Activated naive CD4-positive, alpha-beta T cell treated with Interleukin-2 at 50 U/mL for 16 hours (primary cell): ENCODE data around the gene HOXB8.

Experiments
- DNase-seq: peaks from one replicate; pipeline ENCODE4 v3.0.0-alpha.2; 2020

The HOXB8 gene

DNA sequence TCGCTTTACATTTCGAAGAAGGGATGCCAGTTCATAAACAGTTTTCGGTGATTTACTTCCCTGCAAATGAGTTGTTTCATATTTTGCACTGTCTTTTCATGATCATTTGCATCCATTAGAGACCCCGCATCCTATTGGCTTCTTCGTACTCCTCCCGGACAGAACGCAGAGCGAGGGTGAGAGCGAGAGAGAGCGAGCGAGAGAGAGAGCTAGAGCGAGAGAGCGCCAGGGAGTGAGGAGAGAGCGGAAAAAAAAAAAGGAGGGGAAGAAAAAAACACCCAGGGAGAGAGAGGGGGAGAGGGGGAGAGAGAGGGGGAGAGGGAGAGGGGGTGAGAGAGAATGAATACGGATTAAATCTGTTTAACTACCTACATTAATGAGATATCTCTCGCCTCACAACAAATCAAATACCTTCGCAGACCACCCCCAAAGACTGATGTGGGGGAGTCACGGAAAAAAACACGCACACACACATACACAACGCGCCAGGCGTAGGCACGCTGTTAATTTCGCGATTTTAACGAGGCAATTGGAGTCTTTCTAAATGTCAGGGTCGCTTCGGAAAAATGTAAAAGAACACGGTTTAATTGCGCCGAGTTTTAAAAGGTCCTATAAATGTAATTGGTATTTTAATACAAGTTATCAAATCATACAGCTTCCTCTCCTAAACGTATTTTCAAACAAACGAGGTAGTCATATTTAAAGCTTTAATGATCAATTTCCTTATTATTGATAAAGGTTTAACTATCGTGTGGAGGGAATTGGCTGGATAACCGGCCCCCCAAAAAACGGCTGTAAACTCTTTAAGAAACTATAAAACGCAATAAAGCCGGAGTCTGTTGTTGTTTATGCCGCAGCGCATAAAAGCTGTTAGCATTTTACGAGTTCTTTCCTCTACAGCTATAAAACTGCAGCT, at the start of gene HOXB8:
HOXB8 (minus strand) TSS at position 246 of the 916 bp plus-strand sequence. CDS start 588 bp downstream, outside the sequence.
- no peak for DNase-seq

DNA sequence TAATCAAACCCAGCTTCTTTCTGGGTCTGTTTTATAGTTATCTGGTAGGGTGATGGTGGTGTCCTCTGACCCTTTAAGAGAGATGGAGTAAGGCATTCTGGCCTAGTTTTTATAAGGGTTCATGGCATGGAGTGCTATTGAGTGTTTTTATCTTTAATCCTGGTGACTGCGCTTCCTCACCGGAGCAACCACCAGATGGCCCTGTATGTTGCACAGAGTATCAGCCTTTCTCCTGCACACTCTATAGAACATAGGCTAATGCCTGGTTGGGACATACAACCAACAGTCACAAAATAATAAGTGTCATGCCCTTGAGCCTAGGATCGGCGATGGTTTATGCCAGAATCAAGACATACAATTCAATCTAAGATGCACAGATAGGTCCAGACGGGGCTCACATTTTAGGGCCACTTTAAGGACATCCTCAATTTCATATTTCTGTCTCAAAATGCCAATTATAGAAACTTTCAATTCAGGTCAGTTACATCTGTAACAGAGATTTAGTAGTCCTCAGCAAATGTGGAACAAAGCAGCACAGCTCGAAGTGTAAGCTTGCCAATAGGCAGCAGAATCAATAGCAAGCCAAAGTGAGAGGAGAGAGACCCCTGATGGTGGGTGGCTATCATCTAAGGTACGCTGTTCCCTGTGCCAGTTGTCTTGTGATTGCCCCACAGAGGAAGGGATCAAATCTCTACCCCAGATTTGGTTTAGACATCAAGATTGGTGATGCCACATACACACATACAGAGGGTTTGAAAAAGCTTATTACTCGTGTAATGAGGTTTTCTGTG, 48.2 kb upstream of the HOXB8 start:
- DNase-seq, result no peak

DNA sequence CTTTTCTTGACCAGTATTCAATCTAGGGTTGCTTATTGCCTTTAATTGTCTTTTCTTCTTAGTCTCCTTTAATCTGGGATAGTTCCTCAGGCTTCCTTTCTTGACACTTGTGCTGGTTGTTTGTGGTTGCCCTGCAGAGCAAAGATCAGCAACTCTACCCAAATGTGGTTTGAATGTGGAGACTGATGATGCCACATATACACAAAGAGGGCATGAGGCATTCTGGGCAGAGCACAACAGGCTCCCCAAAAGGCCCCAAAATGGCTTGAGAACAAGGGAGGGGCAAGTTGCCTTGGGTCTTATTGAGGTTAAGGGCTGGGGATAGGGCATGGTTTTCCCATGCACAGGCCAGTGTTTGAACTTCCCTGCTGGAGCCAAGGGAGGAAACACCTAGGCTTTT, 40.8 kb upstream of the HOXB8 start:
- DNase-seq, result no peak

DNA sequence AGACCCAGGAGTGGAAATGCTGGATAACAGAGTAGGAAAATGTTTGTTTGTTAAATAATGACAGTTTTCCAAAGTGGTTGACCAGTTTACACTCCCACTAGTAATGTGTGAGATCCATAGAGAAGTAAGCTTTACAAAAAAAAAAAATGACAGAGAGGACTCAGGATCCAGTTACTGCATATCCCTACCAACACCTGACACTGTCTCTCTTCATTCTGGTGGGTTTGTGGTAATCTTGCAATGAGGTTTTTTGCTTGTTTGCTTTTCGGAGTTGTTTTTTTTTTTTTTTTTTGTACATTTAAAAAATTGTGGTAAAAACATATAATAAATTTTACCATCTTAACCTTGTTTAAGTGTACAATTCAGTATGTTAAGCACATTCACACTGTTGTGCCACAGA, 34.6 kb upstream of the HOXB8 start:
- DNase-seq, result no peak

DNA sequence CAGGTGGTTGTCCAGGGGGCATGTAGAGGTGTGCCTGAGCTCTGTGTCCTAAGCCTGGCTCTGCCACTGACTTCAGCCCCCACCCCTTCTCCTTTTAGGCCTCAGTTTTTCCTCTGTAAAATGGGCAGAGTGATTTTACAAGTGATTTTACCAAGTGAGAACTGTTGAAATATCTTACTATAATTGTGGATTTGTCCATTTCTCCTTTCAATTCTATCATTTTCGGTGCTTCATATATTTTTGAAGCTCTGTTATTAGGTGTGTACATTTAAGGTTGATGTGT, 32.8 kb upstream of the HOXB8 start:
- DNase-seq, result no peak

DNA sequence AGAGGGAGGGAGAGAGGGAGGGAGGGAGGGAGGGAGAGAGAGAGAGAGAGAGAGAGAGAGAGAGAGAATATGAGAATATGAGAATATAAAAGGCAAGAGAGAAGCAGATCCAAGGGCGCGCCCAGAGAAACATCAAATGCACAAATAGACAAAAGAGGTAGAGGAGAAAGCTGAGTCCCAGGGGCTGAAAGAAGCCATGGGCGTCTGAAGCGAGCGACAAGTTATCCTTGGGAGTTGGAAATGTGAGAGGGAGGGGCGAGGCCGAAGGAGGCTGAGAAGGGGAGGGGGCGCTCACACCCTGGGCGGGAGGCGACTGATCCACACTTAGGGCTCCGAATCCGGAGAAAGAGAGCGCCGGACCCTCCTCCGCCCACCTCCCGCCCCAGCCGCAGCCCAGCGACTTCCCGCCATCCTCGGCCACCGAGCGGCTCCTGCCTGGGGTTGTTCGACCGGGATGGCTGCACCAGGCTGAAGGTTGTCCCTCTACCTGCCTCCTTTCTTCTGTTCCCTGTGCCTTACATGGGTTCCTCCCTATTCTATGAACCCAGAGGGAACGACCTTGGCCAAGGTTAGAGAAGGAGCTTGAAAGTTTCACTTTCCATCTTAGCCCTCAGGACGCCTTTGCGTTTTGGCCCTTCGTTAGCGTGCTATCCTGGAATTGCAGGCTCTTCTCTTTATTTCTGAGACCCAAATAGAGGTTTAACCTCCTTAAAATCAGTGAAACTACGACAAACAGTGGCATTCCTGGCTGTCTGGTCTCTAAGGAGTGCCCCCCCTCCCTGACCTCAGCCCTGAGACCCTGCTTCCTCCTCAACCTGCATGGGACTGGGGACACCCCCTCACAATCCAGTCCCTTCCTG, 32.2 kb upstream of the HOXB8 start:
- DNase-seq, result no peak

DNA sequence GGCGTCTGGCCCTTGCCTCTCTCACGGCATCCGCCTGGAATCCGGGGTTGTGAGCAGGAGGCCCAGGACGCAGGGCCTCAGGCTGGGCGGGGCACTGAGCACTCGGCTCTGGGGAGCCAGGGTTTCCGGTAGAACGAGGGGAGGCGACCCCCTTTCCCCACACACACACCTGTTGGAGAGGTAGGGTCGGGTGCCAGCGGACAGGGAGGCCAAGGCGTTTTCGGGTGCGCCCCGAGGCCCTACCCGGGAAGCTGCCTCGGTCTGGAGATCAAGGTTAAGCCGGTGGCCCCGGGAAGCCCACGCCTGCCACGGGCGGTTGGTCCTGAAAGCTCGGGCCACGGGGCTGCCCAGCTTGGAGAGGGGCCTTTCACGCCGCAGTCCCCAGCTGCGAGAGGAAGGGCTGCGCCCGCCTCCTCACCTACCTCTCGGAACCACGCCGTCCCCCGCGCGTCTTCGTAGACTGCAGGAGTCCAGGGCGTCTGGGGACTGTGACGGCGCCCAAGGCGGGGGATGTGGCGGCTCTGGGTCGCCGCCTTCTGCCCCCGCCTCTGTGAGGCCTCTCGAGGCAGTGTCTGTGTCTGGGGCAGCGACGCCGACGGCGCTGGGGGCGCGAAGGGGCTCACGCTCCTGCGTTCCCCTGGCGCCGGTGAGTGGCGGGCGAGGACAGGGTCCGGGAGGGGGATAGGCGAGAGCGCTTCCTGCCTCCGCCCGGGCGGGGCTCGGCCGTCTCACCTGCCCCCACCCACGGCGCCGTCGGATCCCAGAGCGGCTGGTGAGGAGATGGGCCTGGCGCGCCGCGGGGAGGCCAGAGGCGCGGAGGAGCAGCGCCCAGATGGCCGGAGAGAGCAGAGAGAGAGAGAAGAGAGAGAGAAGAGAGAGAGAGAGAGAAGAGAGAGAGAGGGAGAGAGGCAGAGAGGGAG, 31.4 kb upstream of the HOXB8 start:
- peak; percentile 32 for DNase-seq

DNA sequence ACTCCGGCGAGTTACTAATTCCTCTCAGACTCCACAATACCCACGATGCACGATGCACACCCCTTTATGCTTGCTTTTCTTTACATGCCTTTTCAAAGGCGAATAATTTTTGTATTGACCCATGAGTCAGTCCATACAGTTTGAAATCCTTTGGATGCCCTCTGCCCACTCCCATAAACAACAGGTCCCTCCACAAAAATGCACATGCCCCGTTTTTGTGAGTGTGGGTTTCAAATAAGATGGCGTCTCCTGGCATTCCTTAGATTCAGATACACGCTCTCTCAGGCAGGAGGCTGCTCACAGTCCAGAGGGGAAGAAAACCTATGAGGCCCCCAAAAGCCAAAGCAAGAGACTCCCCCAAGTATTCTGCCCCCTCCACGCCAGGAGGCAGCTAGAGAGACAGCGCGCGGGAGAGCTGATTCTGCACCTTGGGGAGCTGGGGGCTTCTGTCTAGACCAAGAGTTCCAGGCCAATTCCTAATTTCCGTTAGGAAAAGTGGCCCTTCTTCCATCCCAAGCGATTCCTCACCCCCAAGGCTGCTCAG, 30.6 kb upstream of the HOXB8 start:
- DNase-seq, result no peak

DNA sequence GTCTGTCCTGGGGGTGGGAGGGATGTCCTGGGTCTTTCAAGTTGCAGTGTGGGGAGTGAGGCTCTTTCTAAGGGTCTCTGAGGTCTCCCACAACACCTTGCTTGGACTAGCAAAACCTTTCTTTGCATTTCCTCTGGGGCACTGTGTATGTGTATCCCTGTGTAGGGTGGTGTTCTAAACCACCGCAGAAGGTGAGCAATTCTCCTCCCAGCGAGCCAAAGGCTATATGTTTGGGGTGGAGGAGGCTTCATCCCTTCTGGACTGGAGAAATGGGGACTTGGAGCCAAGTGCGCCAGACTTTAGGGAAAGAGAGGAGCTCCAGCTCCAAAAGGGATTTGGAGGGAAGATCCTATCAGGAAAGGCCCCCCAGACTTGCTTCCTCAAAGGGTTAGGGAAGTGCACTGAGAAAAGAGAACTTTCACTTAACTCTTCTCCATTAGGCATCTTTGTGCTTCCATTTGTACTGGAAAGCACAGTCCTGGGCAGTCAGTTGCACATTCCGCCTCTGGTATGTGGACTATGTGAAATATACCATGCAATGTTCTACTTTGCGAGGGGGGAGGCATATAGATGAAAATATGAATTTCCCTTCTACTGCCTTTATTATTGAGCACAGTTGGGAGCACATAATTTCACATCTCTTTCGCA, 29.9 kb upstream of the HOXB8 start:
- no peak for DNase-seq

DNA sequence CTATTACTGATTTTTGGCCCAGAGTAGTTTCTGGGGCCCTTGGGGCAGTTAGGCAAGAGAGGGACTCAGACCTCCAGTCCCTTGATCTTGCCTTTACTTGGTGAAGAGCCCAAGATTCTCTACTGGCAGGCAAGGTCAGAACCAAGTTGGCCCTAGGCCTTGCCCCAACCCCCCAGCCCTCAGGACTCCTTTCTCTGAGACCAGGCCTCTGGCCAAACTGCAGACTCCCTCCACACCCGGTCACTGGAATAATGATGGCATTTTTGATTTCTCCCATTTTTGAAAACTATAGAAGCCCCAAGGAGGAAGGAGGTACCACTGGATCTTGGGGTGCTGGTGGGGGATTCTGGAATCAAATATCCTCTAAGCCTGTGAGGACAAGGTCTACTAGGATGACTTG, 29.1 kb upstream of the HOXB8 start:
- DNase-seq, result no peak

DNA sequence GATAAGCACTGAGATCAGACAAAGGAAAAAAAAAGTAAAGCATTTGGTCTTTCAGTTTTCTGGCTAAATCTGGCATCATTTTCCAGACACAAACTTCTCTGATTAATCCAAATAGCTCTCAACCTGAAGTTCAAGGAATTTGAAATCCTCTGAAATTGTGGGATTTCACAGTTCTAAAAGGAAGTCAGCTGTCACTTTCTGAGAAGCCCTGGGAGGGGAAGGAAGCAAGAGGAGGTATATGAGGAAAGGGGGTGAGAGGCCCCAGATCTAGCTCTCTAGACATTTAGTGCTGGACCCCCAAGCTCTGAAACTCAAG, 28.6 kb upstream of the HOXB8 start:
- DNase-seq, result no peak

DNA sequence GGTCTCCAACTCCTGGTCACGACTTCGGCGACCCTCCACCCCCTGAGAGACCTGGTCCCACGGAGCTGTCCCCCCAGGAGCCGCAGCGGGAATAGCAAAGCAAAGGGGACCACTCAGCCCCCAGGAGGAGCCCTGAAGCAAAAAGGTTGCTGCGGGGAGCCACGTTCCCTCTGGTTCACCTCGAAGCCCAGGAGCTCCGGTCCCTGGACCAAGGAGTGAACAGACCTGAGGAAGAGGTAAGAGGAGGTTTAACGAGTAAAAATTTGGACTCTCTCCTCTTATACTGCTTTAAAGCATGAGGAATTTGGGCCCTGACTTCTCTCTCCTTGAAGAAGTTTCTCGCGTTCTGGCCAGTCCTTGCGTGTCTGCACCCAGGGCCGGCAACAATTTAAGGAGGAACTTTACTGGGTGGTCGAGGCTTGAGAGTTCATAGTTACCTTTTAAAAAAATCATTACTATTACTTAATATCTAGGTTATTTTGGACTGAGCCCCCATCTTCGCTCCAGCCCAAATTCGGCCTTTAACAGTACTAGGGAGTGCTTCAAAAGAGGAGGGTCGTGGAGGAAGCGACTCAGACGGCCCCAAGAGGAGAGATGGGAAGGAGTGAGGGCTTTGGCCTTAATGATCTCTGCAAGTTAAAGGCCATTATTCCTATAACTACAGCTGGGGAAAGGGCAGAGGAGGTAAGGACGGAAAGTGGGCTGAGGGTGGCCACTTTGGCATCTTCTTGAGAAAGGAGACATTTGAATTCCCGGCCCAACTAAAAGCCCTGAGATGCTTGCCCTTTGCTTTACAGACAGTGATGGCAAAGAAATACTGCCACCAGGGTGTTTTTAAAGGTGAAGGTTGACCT, 28.0 kb upstream of the HOXB8 start:
- no peak for DNase-seq

DNA sequence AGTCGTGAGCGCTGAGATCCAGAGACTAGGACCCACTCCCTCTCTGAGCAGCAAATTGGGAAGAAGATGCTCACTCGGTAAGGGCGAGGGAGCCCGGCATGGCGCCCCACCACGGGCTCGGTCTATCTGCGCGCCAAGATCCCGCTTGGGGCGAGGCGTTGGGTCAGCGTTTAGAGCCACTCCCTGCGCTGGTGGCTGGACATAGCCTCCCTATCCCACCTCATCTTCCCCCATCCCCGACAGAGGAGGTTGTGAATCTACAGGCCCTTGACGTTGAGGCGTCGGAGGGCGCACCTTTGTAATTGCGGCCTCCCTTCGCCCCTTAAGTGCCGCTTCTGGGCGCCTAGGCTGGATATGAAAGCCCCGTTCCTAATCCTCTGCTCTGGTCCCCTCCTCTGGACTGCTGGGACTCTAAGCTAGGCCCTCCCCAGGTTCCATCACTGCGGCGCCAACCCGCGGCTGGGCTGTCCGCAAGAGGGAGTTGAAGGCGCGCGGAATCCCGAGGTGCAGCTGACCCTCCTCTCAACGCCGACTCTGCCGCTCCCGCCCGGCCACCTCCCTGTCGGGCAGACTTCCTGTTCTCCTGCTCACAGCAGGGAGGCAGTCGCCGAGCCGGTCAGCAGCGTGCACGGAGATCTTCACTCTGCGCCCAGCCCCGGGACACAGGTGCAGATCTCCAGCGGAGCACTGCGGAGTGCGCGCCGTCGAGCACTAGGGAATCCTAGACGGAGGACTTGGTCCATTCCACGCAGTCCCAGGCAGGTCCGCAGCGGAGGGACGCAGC, 27.2 kb upstream of the HOXB8 start:
- DNase-seq, result no peak

DNA sequence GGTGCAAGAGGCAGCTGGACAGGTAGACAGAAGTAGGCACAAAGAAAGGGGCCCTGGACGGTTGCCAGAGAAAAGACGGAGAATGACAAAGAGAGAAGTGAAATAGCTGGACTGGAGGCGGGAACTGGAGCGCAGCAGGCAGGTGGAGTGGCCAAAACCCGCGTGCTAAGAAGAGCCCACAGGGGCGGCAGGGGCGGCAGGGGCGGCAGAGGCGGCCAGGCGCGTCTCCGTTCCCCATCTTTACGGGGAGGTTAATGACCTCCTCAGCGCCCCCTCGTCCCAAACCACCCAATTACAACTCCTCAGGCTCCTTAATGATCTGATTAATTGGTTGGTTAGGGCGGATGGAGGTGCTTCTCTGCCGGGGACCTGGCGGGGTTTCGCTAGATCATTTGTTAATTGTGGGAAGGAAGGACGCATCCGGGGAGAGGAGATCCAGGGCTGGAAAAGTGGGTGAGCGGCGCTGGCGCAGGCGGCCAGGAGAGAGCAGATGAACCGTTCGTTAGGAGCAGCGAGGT, 26.5 kb upstream of the HOXB8 start:
- no peak for DNase-seq

DNA sequence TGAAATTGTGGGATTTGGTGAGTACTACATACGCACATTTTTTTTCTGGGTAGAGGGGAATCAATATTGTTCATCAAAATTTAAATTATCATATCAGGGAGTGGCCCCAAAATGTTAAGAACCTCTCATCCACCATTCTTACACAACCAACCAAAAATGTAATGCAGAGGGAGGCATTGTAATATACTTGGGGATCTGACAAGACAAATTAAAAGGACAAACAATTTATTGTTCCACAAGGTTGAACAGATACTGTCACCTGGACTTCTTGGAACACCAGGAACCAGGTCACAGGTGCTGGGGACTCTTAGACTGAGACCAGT, 25.7 kb upstream of the HOXB8 start:
- no peak for DNase-seq

DNA sequence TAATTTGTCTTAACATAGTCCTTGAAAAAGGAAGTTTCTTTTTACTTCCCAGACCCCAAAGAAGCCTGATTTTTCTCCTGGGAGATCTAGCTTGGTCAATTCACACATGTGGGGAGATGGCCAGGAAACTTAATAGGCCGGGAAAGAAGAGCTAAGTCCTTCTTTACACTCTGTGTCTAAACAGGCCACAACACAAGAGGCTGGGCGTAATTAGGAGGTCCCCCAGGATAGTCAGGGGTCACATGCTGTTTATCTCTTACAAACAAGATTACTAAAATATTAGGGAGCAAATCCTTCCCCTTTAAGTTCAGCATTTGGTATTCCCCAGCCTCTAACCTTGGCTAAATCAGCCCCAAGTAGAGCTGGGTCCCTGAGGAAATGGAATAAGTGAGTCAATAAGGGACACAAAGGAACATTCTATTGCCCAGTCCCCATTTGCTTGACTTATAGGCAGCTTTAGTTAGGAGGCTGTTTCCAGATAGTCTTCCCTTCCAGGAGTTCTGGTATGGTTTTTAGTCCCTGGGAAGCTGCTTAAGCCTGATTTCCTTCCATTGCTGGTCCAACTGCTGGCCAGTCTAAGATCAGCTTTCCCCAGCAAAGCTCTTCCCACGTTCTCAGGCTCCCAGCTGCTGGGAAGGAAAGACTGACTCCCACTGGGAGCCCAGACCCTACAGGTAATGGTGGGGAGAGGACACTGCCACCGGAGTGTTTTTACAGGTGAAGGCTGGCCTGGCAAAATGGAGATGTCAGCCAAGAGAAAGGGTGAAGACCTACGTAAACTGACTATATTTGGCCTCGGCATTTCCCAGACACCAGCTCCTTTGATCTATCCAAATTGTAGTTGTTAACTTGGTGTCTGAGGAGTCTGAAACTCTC, 25.1 kb upstream of the HOXB8 start:
- DNase-seq, result no peak

DNA sequence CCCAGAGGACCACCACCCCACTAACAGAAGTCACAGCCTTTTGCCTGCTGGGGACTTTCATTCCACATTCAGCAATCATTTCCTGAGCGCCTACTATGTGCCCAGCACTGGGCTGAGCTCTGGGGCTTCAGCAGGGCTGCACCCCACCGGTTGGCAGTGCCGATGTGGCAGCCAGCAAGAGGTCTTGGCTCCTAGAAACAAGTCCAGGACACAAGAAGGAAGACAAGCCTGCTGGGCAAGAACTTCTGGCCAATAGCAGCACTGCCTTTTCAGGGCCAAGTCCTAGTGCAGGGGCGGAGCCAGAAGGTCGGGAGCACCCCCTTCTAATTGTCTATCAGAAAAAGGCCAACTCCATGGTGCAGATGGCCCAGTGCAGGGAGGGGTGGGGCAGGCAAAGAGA, 24.0 kb upstream of the HOXB8 start:
- DNase-seq, result no peak
